ENCODE results near the gene ZIK1. TPM values are rescaled to one million over a fixed set of nuclear protein-coding genes. Genes with fewer than 3 reads are reported as not detected.

ZIK1 gene
- total RNA-seq, 1 donor from 2014 or later = 4.4 TPM

- Histone ChIP-seq H3K36me3 (peaks cover 0 to 26% of the 10 kb centered on the region in 2 donors), H3K9me3 (peaks cover 8% of the 10 kb centered on the region), H3K27me3 (no peaks in the 10 kb centered on the region), H3K4me1 (peaks cover 9% of the 10 kb centered on the region), H3K27ac (no peak within 1 kb of the TSS), H3K4me3 (peak within 1 kb of the TSS; percentile 64 to 66)
- DNase-seq (ENCODE audit: extremely low spot score in 2 of 2) = no peak
- no peak for TF ChIP-seq POLR2A (IDR thresholded peaks at IDR 0.05)
- no peak for TF ChIP-seq CTCF (IDR thresholded peaks at IDR 0.05)
- TF ChIP-seq POLR2AphosphoS5 (IDR thresholded peaks at IDR 0.05; ENCODE audit: insufficient read depth in 1 of 2, low read depth in 1 of 2) = peak; percentile 68 to 95
- intact Hi-C loops (cut with DNase I) = no loop called here
Observed at GRCh38 chr19:57599761-57600383, 15.9 kb downstream of the ZIK1 start, which contains the start of gene ZNF530. ZNF530 (plus strand) TSS chr19:57599885; CDS start chr19:57604346, 4,461 bp downstream.

GRCh38 chr19:57606931-57607330, 23.0 kb downstream of the ZIK1 start:
- no peak for TF ChIP-seq POLR2AphosphoS5 (IDR thresholded peaks at IDR 0.05; ENCODE audit: insufficient read depth in 1 of 2, low read depth in 1 of 2)
- no peak for TF ChIP-seq CTCF (IDR thresholded peaks at IDR 0.05)
- TF ChIP-seq POLR2A (IDR thresholded peaks at IDR 0.05) = no peak
- Histone ChIP-seq H3K4me1 (no peaks in the 10 kb centered on the region), H3K9me3 (peaks cover 16% of the 10 kb centered on the region), H3K27ac (no peak overlapping the region), H3K4me3 (no peak overlapping the region), H3K27me3 (no peaks in the 10 kb centered on the region), H3K36me3 (peaks cover 0 to 56% of the 10 kb centered on the region in 2 donors)
- intact Hi-C loops (cut with DNase I) = no loop called here
- DNase-seq (ENCODE audit: extremely low spot score in 2 of 2) = no peak

- Histone ChIP-seq H3K36me3 (peaks cover 0 to 32% of the 10 kb centered on the region in 2 donors), H3K4me3 (no peak overlapping the region), H3K27ac (no peak overlapping the region), H3K27me3 (no peaks in the 10 kb centered on the region), H3K9me3 (peaks cover 20% of the 10 kb centered on the region), H3K4me1 (peaks cover 9% of the 10 kb centered on the region)
- intact Hi-C loops (cut with DNase I) = no loop called here
- TF ChIP-seq CTCF (IDR thresholded peaks at IDR 0.05) (no peak), POLR2AphosphoS5 (IDR thresholded peaks at IDR 0.05; ENCODE audit: insufficient read depth in 1 of 2, low read depth in 1 of 2) (no peak), POLR2A (IDR thresholded peaks at IDR 0.05) (no peak)
- no peak for DNase-seq (ENCODE audit: extremely low spot score in 2 of 2)
Observed at GRCh38 chr19:57611113-57611512, 27.2 kb downstream of the ZIK1 start.

GRCh38 chr19:57613941-57614743, 30.2 kb downstream of the ZIK1 start, which contains the start of gene ZNF134:
ZNF134 (plus strand) TSS chr19:57614242; CDS start chr19:57619469, 5,227 bp downstream.
- Histone ChIP-seq H3K9me3 (peaks cover 46% of the 10 kb centered on the region), H3K27ac (peak within 1 kb of the TSS; percentile 69), H3K4me3 (peak within 1 kb of the TSS; percentile 85 to 98), H3K27me3 (no peaks in the 10 kb centered on the region), H3K4me1 (peaks cover 9% of the 10 kb centered on the region), H3K36me3 (peaks cover 9 to 43% of the 10 kb centered on the region in 2 donors)
- intact Hi-C loops (cut with DNase I) = no loop called here
- TF ChIP-seq POLR2AphosphoS5 (IDR thresholded peaks at IDR 0.05; ENCODE audit: insufficient read depth in 1 of 2, low read depth in 1 of 2) (peak; percentile 63 to 91), CTCF (IDR thresholded peaks at IDR 0.05) (peak in 2 of 3 experiments; percentile 12 to 25), POLR2A (IDR thresholded peaks at IDR 0.05) (no peak)
- no peak for DNase-seq (ENCODE audit: extremely low spot score in 2 of 2)
